ENCODE data around the gene ADGRV1.

DNA sequence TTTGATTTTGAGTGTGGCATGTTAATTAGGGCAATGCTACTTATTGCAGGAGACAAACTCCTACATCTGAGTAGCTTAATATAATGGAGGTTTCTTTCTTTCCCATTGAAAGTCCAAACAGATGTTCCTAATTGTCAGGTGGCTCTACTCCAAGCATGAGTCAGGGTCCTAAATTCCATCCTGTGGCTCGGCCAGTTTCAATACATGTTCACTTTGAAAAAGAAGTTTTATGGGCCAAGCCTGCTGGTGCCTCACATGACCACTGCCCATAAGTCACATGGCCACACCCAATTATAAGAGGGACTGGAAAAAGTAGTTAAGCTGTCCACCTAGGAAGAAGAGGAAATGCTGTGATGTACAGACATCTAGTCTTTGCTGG, 654.1 kb downstream of the ADGRV1 start:
- TF ChIP-seq, protein P1, sequence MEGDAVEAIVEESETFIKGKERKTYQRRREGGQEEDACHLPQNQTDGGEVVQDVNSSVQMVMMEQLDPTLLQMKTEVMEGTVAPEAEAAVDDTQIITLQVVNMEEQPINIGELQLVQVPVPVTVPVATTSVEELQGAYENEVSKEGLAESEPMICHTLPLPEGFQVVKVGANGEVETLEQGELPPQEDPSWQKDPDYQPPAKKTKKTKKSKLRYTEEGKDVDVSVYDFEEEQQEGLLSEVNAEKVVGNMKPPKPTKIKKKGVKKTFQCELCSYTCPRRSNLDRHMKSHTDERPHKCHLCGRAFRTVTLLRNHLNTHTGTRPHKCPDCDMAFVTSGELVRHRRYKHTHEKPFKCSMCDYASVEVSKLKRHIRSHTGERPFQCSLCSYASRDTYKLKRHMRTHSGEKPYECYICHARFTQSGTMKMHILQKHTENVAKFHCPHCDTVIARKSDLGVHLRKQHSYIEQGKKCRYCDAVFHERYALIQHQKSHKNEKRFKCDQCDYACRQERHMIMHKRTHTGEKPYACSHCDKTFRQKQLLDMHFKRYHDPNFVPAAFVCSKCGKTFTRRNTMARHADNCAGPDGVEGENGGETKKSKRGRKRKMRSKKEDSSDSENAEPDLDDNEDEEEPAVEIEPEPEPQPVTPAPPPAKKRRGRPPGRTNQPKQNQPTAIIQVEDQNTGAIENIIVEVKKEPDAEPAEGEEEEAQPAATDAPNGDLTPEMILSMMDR (IDR thresholded peaks at IDR 0.05), result no peak
- TF ChIP-seq POLR2A (IDR thresholded peaks at IDR 0.05), result no peak
